ENCODE data around the gene IGF1R.
A peak's percentile ranks its signal among the peaks of the same experiment; 100 is the strongest.

Gene IGF1R

GRCh38 chr15:98926236-98926635 is 277.9 kb downstream of the IGF1R start:
- DNase-seq = no peak

- no peak for DNase-seq
These were observed 278.7 kb downstream of the IGF1R start for GRCh38 chr15:98927022-98927421.

GRCh38 chr15:98927996-98928395 is 279.7 kb downstream of the IGF1R start:
- DNase-seq = no peak

GRCh38 chr15:98930576-98930975 is 282.2 kb downstream of the IGF1R start:
- no peak for DNase-seq

GRCh38 chr15:98931004-98931403 is 282.7 kb downstream of the IGF1R start:
- DNase-seq = no peak

GRCh38 chr15:98933406-98933805 is 285.1 kb downstream of the IGF1R start:
- no peak for DNase-seq

GRCh38 chr15:98935736-98936135 is 287.4 kb downstream of the IGF1R start:
- no peak for DNase-seq

- no peak for DNase-seq
These were observed 289.2 kb downstream of the IGF1R start for GRCh38 chr15:98937413-98938104.

GRCh38 chr15:98938105-98938417 is 289.7 kb downstream of the IGF1R start:
- no peak for DNase-seq

GRCh38 chr15:98938799-98939198 is 290.5 kb downstream of the IGF1R start:
- DNase-seq = no peak

GRCh38 chr15:98939311-98940080 is 291.2 kb downstream of the IGF1R start:
- no peak for DNase-seq

GRCh38 chr15:98941595-98942255 is 293.4 kb downstream of the IGF1R start:
- DNase-seq = peak; percentile 25

- peak; percentile 10 for DNase-seq
These were observed 294.1 kb downstream of the IGF1R start for GRCh38 chr15:98942431-98942830.

- DNase-seq = no peak
These were observed 294.7 kb downstream of the IGF1R start for GRCh38 chr15:98943051-98943508.

- DNase-seq = no peak
These were observed 295.3 kb downstream of the IGF1R start for GRCh38 chr15:98943601-98944151.

GRCh38 chr15:98946301-98947255 is 298.2 kb downstream of the IGF1R start:
- DNase-seq = peak; percentile 10

GRCh38 chr15:98948456-98948855 is 300.1 kb downstream of the IGF1R start:
- no peak for DNase-seq

- no peak for DNase-seq
These were observed 300.6 kb downstream of the IGF1R start for GRCh38 chr15:98948941-98949340.

GRCh38 chr15:98949624-98950023 is 301.3 kb downstream of the IGF1R start:
- no peak for DNase-seq

- no peak for DNase-seq
These were observed 301.9 kb downstream of the IGF1R start for GRCh38 chr15:98950248-98950647.

GRCh38 chr15:98951004-98951403 is 302.7 kb downstream of the IGF1R start:
- no peak for DNase-seq

Data from EL (cell line).